Muscle layer of colon (tissue), 2 donors: ENCODE results near the gene UNC13C.

Experiments
- H3K27ac ChIP-seq: one replicate; pipeline ENCODE4 v1.7.0; 2013; ENCODE audit warnings: low read depth, mild to moderate bottlenecking, low read length, moderate library complexity
- H3K27me3 ChIP-seq, 2 donors: one replicate each; pipeline ENCODE4 v1.7.0; 2013; ENCODE audit warnings: low read length in 2 of 2, mild to moderate bottlenecking in 2 of 2; ENCODE audit not compliant: insufficient read depth in 2 of 2, control insufficient read depth in 1 of 2
- H3K36me3 ChIP-seq: one replicate; pipeline ENCODE4 v1.7.0; 2013; ENCODE audit warnings: mild to moderate bottlenecking, low read length; ENCODE audit not compliant: insufficient read depth
- H3K4me1 ChIP-seq: one replicate; pipeline ENCODE4 v1.7.0; 2013; ENCODE audit warnings: mild to moderate bottlenecking, low read length; ENCODE audit not compliant: insufficient read depth
- H3K4me3 ChIP-seq, 2 donors: one replicate each; pipeline ENCODE4 v1.7.0; 2013; ENCODE audit warnings: low read length in 2 of 2, low read depth in 1 of 2, mild to moderate bottlenecking in 1 of 2, moderate library complexity in 1 of 2
- H3K9ac ChIP-seq: one replicate; pipeline ENCODE4 v1.7.0; 2013; ENCODE audit warnings: low read length
- H3K9me3 ChIP-seq: one replicate; pipeline ENCODE4 v1.7.0; 2013; ENCODE audit warnings: mild to moderate bottlenecking, low read length
- donor health status: abdominal sarcoma.
- donor health status: Adenocarcinoma of cecum.

The UNC13C gene

DNA sequence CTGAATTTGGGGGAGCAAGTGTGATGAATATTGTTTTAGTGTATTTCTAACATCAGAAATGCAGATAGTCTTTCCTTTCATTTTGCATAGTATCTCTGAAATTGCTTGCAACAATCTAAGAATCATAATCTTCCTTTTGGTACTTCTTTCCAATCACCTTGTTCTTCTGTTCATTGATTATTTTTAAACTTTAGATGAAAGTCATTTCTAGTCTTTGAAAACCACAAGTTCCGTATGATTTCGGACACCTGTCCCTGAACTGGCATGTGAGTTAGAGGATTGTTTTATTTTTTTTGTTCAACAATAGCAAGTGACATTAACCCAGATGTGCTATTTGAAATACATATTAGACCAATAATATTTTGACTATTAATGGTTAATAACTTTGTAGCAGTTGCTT is 329.7 kb downstream of the UNC13C start:
- Histone ChIP-seq H3K9me3 (no peaks in the 10 kb centered on the region), H3K36me3 (no peaks in the 10 kb centered on the region), H3K9ac (no peak overlapping the region), H3K4me1 (no peaks in the 10 kb centered on the region), H3K4me3 (no peak overlapping the region), H3K27ac (no peak overlapping the region), H3K27me3 (no peaks in the 10 kb centered on the region)

- no peaks in the 10 kb centered on the region for H3K4me1 ChIP-seq
- H3K9me3 ChIP-seq, result no peaks in the 10 kb centered on the region
- H3K36me3 ChIP-seq, result no peaks in the 10 kb centered on the region
- H3K27ac ChIP-seq, result no peak overlapping the region
- H3K9ac ChIP-seq, result no peak overlapping the region
- no peak overlapping the region for H3K4me3 ChIP-seq
- H3K27me3 ChIP-seq, result no peaks in the 10 kb centered on the region
Observed at GRCh38 chr15:54312528-54312927, 334.3 kb downstream of the UNC13C start.

GRCh38 chr15:54321426-54321825 is 343.2 kb downstream of the UNC13C start:
- no peaks in the 10 kb centered on the region for H3K9me3 ChIP-seq
- no peak overlapping the region for H3K9ac ChIP-seq
- H3K4me3 ChIP-seq, result no peak overlapping the region
- H3K4me1 ChIP-seq, result no peaks in the 10 kb centered on the region
- H3K27ac ChIP-seq, result no peak overlapping the region
- no peaks in the 10 kb centered on the region for H3K36me3 ChIP-seq
- no peaks in the 10 kb centered on the region for H3K27me3 ChIP-seq

DNA sequence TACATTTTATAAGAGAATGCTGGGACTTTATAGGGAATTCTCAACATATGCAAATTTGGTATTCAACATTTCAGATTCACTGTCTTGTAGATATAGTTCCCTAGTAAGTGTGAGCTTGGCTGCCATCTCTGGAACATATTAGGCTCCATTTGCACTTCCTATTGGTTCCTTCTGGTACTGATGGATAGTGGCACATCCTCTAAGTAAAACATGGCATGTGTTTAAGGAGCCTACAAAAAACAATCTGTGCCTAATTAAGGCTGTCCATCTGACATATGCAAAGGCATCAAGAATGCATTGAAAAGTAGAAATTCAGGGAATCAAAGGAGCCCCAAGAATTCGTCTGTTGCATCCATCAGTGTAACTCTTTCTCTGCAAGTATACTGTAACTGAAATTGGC is 344.1 kb downstream of the UNC13C start:
- Histone ChIP-seq H3K36me3 (no peaks in the 10 kb centered on the region), H3K27me3 (no peaks in the 10 kb centered on the region), H3K9ac (no peak overlapping the region), H3K4me3 (no peak overlapping the region), H3K9me3 (no peaks in the 10 kb centered on the region), H3K4me1 (no peaks in the 10 kb centered on the region), H3K27ac (no peak overlapping the region)

GRCh38 chr15:54345301-54345700 is 367.1 kb downstream of the UNC13C start:
- Histone ChIP-seq H3K9ac (no peak overlapping the region), H3K4me1 (no peaks in the 10 kb centered on the region), H3K27ac (no peak overlapping the region), H3K9me3 (no peaks in the 10 kb centered on the region), H3K27me3 (no peaks in the 10 kb centered on the region), H3K36me3 (no peaks in the 10 kb centered on the region), H3K4me3 (no peak overlapping the region)

DNA sequence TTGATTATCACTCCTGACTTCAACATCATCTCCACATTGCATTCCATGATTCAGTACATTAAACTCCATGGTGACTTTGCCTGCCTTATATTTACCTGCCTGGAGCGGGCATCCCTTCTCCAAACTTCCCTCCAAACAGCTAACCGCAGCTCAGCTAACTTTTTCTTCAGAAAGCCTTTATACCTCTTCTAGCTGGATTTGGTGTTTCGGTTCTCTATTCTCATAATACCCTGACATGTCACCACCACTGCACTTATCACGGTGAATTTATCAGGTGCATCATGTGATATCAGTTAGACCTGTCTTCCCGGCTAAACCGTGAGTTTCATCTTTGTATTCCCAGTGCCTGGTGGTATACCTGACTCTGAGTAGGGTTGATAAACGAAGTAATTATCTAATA is 367.6 kb downstream of the UNC13C start:
- no peak overlapping the region for H3K27ac ChIP-seq
- no peak overlapping the region for H3K9ac ChIP-seq
- H3K4me3 ChIP-seq, result no peak overlapping the region
- H3K4me1 ChIP-seq, result no peaks in the 10 kb centered on the region
- H3K27me3 ChIP-seq, result no peaks in the 10 kb centered on the region
- H3K9me3 ChIP-seq, result no peaks in the 10 kb centered on the region
- no peaks in the 10 kb centered on the region for H3K36me3 ChIP-seq

DNA sequence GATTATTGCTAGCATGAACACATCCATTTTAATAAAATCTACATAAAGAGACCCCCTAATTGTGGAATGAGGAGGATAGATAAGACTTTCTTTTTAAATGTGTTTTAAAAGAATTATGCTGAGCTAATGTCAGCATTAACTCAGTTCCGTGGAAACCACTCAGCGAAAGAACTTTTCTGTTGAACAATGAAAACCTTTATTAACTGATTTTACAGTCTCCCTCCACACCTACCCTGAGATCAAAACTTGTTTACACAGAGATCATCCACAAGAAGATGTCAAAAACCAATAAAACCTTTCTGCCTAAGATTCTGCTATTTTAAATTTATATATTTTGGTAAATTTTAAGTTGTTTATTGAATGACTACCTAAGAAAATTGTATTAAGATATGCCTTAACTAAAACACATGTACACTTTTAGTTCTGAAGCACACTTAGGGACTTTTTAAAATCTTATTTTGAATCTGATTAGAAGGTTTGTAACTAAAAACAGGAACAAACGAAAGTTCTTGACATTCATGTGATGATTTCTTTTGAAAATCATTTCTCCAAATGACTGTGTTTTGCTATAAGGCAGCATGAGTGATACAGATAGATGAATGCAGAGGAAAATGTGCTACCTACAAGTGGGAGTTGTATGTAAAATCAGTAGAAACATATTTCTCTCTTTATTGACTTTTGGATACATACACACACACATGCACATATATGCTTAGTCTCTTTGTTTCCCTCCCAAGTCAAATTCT is 369.0 kb downstream of the UNC13C start:
- Histone ChIP-seq H3K9ac (no peak overlapping the region), H3K27me3 (no peaks in the 10 kb centered on the region)

DNA sequence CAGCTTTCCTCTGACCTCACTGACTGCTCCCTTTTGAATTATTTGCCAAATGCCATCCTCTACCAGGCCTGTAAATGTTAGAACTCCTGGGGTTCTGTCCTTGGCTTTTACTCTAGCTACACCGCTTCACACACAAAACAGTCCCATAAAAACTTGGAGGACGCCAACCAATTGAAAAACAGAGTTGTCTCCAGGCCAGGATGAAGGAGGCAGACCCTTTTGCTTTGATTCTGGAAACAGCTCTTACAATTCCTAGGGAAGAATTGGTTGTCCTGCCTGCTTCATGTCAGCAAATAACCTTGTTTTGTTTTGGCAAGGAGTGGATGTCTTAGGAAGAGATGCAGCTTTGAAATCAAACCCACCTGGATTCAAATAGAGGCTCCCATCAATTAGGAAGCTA is 375.5 kb downstream of the UNC13C start:
- Histone ChIP-seq H3K27me3 (no peaks in the 10 kb centered on the region), H3K9ac (no peak overlapping the region), H3K4me1 (no peaks in the 10 kb centered on the region), H3K4me3 (no peak overlapping the region), H3K27ac (no peak overlapping the region), H3K36me3 (no peaks in the 10 kb centered on the region), H3K9me3 (no peaks in the 10 kb centered on the region)

More for the DNA sequence above, 369.0 kb downstream of the UNC13C start:
- Histone ChIP-seq H3K4me1 (no peaks in the 10 kb centered on the region), H3K27ac (no peak overlapping the region), H3K36me3 (no peaks in the 10 kb centered on the region), H3K9me3 (no peaks in the 10 kb centered on the region), H3K4me3 (no peak overlapping the region)

GRCh38 chr15:54354341-54354740 is 376.1 kb downstream of the UNC13C start:
- no peaks in the 10 kb centered on the region for H3K27me3 ChIP-seq
- no peak overlapping the region for H3K4me3 ChIP-seq
- no peaks in the 10 kb centered on the region for H3K36me3 ChIP-seq
- H3K9ac ChIP-seq, result no peak overlapping the region
- H3K4me1 ChIP-seq, result no peaks in the 10 kb centered on the region
- no peak overlapping the region for H3K27ac ChIP-seq
- no peaks in the 10 kb centered on the region for H3K9me3 ChIP-seq

- Histone ChIP-seq H3K4me3 (no peak overlapping the region), H3K36me3 (no peaks in the 10 kb centered on the region), H3K27me3 (no peaks in the 10 kb centered on the region), H3K9ac (no peak overlapping the region), H3K9me3 (no peaks in the 10 kb centered on the region), H3K27ac (no peak overlapping the region), H3K4me1 (no peaks in the 10 kb centered on the region)
Observed at GRCh38 chr15:54364961-54365360, 386.7 kb downstream of the UNC13C start.

GRCh38 chr15:54373332-54373731 is 395.1 kb downstream of the UNC13C start:
- Histone ChIP-seq H3K4me1 (no peaks in the 10 kb centered on the region), H3K27me3 (no peaks in the 10 kb centered on the region), H3K27ac (no peak overlapping the region), H3K9me3 (no peaks in the 10 kb centered on the region), H3K36me3 (no peaks in the 10 kb centered on the region), H3K4me3 (no peak overlapping the region), H3K9ac (no peak overlapping the region)

GRCh38 chr15:54374184-54374952 is 396.1 kb downstream of the UNC13C start:
- Histone ChIP-seq H3K9me3 (no peaks in the 10 kb centered on the region), H3K27ac (no peak overlapping the region), H3K4me3 (no peak overlapping the region), H3K27me3 (no peaks in the 10 kb centered on the region), H3K36me3 (no peaks in the 10 kb centered on the region), H3K9ac (no peak overlapping the region), H3K4me1 (no peaks in the 10 kb centered on the region)
